Dendritic cell treated with granulocyte-macrophage colony-stimulating factor and Interleukin-4, amounts not matched to agents 40 ng/mL and 50 ng/mL, for 4 days (primary cell): ENCODE data around the gene IRX3.

ENCODE experiments used
- H3K27ac Mint-ChIP-seq: one replicate; pipeline ENCODE4 v1.8.0; 2022; ENCODE audit warnings: mild to moderate bottlenecking, mixed read lengths
- H3K27me3 Mint-ChIP-seq: one replicate; pipeline ENCODE4 v1.8.0; 2022; ENCODE audit warnings: mild to moderate bottlenecking, mixed read lengths
- H3K36me3 Mint-ChIP-seq: one replicate; pipeline ENCODE4 v1.8.0; 2022; ENCODE audit warnings: low read depth, mixed read lengths
- H3K4me1 Mint-ChIP-seq: one replicate; pipeline ENCODE4 v1.8.0; 2022; ENCODE audit warnings: low read depth, mixed read lengths
- H3K4me3 Mint-ChIP-seq: one replicate; pipeline ENCODE4 v1.8.0; 2022; ENCODE audit warnings: mild to moderate bottlenecking, moderate library complexity, mixed read lengths
- H3K9me3 Mint-ChIP-seq: one replicate; pipeline ENCODE4 v1.8.0; 2022; ENCODE audit warnings: mixed read lengths
- intact Hi-C: fragments of 100-400 bp; cut with micrococcal nuclease; formaldehyde crosslinking; loops from one replicate; pipeline ENCODE4 v1.15.0; 2022

The IRX3 gene

DNA sequence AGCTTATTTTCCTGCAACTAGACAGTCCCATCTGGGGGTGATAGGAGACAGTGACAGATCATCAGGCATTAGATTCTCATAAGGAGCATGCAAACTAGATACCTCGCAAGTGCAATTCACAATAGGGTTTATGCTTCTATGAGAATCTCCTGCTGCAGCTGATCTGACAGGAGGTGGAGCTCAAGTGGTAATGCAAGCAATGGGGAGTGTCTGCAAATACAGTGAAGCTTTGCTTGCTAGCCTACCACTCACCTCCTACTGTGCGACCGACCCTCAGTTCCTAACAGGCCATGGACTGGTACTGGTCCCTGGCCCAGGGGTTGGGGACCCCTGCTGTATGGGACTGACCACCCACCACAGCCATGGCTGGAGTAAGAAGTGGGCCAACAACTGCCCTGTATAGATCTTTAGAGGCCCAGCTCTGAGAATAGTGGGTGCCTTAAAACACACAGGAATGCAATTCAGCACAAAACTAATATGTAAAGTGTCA is 26.0 kb upstream of the IRX3 start:
- Mint-ChIP-seq H3K27me3 (peaks cover 14% of the 10 kb centered on the region), H3K36me3 (no peaks in the 10 kb centered on the region), H3K27ac (no peak overlapping the region), H3K9me3 (no peaks in the 10 kb centered on the region), H3K4me1 (peaks cover 5% of the 10 kb centered on the region), H3K4me3 (no peak overlapping the region)
- intact Hi-C loops: no loop called here

DNA sequence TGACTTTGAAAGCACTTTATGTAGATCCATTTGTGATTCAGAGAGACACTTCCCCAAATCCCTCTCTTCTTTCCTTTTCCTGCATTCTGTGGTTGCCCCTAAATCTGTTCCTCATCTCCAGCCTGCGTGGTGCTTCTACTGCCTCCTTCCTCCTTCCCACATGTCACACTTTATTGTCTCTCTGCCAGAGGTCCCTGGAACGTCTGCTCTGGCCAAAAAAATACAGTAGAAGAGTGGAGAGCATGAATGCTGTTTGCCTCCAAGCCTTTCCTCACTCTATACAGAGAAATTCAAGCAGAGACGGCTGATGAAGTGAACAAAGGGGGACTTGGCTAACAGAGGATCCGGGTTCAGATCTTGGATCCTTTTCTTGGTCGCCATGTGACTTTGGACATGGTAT is 22.8 kb upstream of the IRX3 start:
- Mint-ChIP-seq H3K36me3 (no peaks in the 10 kb centered on the region), H3K27ac (no peak overlapping the region), H3K27me3 (peaks cover 23% of the 10 kb centered on the region)

DNA sequence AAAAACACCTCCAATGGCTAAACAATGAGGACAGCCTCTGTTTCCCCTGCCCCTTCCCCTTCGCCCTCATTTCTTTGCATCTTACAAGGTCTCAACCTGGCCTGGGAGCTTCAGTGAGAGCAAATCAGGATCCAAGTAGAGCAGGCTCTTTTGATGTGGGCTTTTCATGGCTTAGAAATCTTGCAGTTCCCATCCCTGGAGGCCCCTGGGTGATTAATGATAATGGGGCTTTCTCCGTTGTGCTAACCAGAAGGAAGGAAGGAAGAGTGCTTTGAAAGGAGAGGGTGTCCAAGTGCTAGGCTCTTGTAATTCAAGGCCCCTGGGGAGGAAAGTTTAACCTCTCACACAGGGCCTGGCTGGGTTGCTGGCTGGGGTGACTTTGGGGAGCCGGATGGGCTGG is 18.5 kb upstream of the IRX3 start:
- no peaks in the 10 kb centered on the region for H3K9me3 Mint-ChIP-seq

More for the DNA sequence above, 22.8 kb upstream of the IRX3 start:
- Mint-ChIP-seq H3K9me3 (no peaks in the 10 kb centered on the region), H3K4me3 (no peak overlapping the region), H3K4me1 (peaks cover 5% of the 10 kb centered on the region)
- intact Hi-C loops: no loop called here

DNA sequence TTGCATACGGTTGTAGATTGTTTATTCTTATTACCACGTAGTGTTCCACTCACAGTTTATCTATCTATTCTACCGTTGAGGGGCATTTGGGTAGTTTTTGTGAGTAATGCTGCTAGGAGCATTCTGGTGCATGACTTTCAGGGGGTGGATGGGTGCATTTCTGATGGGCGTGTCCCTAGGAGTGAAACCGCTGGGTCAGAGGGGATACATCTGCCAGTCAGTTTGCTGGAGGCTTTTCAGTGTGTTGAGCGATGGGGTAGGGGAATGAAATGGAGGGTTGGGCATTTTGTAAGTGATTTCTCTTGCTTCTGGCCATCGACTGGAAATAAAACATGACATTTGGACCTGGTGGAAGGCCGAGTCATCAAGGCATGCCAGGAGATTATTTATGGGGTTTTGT is 17.0 kb upstream of the IRX3 start:
- H3K27me3 Mint-ChIP-seq: peaks cover 21% of the 10 kb centered on the region

More for the DNA sequence above, 18.5 kb upstream of the IRX3 start:
- intact Hi-C loops: no loop called here
- Mint-ChIP-seq H3K27ac (no peak overlapping the region), H3K4me1 (peaks cover 5% of the 10 kb centered on the region), H3K27me3 (peaks cover 23% of the 10 kb centered on the region), H3K36me3 (no peaks in the 10 kb centered on the region), H3K4me3 (no peak overlapping the region)

DNA sequence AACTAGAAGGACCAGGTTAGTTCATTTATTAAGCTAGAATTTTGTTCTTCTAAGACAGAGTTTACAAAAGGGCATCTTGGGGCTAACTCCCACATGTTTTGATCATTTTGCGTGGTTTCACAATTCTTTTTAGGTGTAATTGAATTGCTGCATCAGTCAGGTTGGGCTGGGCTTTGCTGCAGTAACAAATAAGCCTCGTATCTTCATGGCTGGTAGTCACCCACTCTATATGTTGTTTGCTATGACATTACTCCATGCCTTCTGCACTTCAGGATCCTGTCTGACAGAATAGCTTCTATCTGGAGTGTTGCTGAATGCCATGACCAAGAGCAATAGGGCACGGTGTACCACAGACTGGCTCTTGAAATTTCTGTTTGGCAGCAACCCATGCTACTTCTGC is 10.6 kb upstream of the IRX3 start:
- Mint-ChIP-seq H3K27ac (no peak overlapping the region), H3K36me3 (no peaks in the 10 kb centered on the region), H3K4me3 (no peak overlapping the region), H3K4me1 (no peaks in the 10 kb centered on the region), H3K9me3 (no peaks in the 10 kb centered on the region), H3K27me3 (peaks cover 33% of the 10 kb centered on the region)
- intact Hi-C loops: no loop called here

More for the DNA sequence above, 17.0 kb upstream of the IRX3 start:
- no peak overlapping the region for H3K4me3 Mint-ChIP-seq
- intact Hi-C loops: no loop called here
- no peaks in the 10 kb centered on the region for H3K9me3 Mint-ChIP-seq
- no peaks in the 10 kb centered on the region for H3K36me3 Mint-ChIP-seq
- no peaks in the 10 kb centered on the region for H3K4me1 Mint-ChIP-seq
- no peak overlapping the region for H3K27ac Mint-ChIP-seq

DNA sequence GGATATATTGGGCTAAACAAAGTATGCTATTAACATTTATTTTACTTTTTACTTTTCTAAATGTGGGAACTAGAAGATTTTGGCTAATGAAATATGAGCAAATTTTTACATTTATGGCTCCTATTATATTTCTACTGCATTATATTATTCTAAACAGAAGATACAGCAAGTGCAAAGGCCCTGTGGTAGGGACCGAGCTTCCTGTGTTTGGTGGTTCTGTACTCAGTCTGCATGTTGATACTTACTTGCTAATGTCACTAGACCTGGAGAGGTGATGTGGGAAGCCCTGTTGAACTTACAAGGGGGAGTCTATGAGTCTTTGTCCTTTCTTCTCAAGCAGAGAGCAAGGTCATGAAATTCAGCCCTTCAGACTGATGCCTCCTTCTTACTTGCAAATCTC is 10.0 kb upstream of the IRX3 start:
- Mint-ChIP-seq H3K27ac (no peak overlapping the region), H3K9me3 (no peaks in the 10 kb centered on the region), H3K4me3 (no peak overlapping the region), H3K4me1 (no peaks in the 10 kb centered on the region), H3K27me3 (peaks cover 37% of the 10 kb centered on the region), H3K36me3 (no peaks in the 10 kb centered on the region)
- intact Hi-C loops: no loop called here

DNA sequence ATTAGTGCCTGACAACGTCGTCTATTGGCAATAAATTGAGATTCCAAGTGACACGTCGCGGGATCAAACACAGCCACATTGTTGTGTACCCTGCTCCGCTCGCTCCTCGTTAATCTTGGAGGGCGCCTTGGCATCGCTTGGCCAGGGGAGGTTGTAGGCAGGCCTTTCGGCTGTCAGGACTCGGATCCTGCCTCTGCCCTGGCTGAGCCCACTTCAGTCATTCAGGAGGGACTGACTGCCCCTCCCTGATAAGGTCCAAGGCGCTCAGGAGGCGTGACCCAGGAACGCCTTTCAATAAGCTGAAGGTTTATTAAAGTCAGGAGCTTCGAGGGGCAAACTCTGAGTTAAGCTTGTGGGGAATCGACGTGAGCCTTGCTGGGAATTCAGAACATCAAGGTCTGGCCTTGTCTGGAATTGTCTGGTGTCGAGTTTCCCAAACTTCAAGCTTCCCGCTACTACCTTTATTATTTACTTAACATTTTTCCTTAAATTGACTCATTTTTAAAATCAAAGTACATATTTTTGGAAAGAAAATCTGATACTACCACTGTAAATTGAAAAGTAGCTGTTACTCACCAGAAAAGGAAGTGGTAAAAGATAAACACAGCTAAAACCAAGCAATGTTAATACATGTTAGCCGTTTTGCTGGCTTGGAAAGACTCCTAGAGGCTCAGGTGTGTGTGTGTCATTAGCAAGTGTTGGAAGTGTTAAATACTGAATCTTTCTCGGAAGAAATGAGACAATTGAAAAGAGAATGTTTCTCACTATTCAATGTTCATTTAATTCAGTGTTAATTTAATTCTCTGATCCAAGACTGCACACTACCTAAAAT is 5.3 kb upstream of the IRX3 start:
- peaks cover 82% of the 10 kb centered on the region for H3K27me3 Mint-ChIP-seq
- H3K36me3 Mint-ChIP-seq: no peaks in the 10 kb centered on the region
- intact Hi-C loops: no loop called here

DNA sequence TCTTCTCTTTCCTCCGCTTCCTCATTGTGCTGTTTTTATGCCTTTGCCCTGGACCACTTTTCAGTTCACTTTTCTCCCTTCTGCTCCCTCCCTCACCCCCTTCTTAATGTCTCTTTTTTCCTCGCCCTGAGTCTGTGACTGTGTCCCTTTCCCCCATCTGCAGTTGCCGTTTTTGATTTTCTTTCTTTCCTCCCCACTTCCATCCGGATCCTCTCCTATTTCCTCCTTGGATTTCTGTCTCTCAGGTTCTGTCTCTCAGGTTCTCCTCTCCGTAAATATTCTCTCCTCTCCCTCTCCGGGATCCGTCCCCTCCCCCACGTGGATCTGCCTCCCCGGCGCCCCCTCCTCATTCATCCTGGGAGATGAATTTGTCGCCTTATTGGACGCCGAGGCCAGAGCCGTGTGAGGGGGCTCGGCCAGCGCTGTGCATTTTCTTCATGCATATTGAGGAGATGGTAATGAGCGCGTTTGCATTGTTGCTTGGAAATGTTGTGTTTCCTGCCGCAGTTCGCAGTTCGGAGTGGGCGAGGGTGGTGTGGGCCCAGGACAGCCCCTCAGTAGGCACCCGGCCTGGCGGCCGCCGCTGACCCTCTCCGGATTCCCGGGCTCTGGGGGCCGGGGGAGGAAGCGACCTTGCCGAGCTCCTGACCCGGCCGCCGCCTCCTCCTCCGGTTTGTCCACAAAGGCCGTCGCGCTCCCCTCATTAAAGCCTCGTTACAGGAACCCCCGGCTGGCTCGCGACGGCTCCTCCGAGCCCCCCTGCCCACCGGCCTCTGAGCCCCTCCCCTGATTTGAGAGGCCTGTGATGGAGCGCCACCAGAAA is 4.5 kb upstream of the IRX3 start:
- Mint-ChIP-seq H3K9me3 (no peaks in the 10 kb centered on the region), H3K4me3 (no peak overlapping the region), H3K36me3 (no peaks in the 10 kb centered on the region), H3K27ac (no peak overlapping the region), H3K4me1 (peaks cover 13% of the 10 kb centered on the region), H3K27me3 (peaks cover 89% of the 10 kb centered on the region)
- intact Hi-C loops: no loop called here

More for the DNA sequence above, 5.3 kb upstream of the IRX3 start:
- Mint-ChIP-seq H3K27ac (no peak overlapping the region), H3K9me3 (no peaks in the 10 kb centered on the region), H3K4me1 (peaks cover 6% of the 10 kb centered on the region), H3K4me3 (no peak overlapping the region)

DNA sequence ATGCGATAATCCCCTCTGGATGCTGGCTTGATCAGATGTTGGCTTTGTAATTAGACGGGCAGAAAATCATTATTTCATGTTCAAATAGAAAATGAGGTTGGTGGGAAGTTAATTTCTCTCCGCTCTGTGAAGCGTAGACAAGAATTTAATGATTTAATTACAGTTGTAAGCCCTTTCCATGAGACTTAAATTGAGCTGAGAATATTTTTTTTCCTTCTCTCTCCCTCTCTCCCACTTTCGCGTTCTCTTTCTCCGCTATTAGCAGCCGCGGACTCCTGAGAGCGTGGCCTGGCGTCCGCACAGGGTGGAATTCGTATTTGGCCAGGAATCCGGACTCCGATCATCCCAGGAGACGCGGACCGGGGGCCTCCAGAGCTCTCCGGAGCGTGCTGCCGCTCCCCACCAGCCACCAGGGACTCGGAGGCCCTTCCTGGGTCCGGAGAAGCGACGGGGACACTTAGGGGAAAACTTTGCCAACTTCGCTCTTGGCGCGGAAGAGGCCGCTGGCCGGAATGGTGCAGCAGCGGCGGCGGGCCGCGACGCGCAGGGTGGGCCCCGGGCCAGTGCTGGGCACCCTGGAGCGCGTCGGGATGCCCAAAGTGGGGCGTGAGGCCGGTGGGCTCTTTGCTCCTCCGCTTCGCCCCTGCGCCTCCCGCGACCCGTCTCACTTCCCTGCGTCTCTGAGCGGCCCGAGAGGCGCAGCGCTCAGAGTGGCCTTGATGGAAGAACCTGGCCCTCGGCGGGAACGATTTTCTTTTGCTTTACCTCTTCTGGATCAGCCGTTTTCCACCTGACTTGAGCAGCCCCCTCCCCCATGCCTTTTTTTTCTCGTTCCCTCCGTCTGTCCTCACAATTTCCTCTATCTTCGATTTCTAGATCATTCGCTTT is 3.6 kb upstream of the IRX3 start:
- no peak overlapping the region for H3K4me3 Mint-ChIP-seq

DNA sequence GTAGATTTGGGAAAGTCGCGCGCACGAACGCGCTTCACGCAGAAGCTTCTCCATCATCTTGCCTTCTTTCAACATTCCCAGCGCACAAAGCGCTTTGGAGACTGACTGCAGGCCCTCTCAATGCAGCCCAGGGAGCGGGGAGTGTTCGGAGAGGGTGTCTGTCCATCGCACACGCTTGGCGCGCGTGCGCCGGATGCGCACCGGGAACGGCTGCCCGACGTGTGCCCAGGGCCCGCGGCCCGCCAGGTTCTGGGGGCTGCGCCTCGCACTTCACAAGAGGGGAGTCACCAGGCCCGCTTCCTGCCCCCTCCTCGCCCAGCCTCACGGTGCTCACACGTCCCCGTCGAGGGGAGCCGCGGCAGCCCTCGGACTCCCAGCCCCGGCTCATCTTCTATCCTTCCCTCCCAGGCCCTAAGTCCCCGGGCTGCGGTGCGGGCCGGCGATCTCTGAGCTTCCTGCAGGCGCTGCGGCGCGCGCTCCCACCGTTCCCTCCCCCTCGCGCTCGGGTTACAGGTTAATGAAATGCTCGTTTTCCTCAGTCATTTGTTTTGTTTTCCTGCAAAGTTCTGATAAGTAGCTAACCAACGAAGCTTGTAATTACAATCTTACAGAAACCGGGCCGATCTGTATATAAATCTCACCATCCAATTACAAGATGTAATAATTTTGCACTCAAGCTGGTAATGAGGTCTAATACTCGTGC is 2.8 kb upstream of the IRX3 start:
- intact Hi-C loops: loop anchor here (10.0 kb wide), 1 partner anchor 645 kb away; the partner anchor contains the start of gene IRX5
- Mint-ChIP-seq H3K9me3 (no peaks in the 10 kb centered on the region), H3K4me3 (no peak overlapping the region), H3K4me1 (peaks cover 23% of the 10 kb centered on the region), H3K27ac (no peak overlapping the region), H3K27me3 (peaks cover 90% of the 10 kb centered on the region), H3K36me3 (no peaks in the 10 kb centered on the region)

More for the DNA sequence above, 3.6 kb upstream of the IRX3 start:
- peaks cover 18% of the 10 kb centered on the region for H3K4me1 Mint-ChIP-seq
- intact Hi-C loops: loop anchor here (10.0 kb wide), 1 partner anchor 645 kb away; the partner anchor contains the start of gene IRX5
- H3K27ac Mint-ChIP-seq: no peak overlapping the region
- H3K36me3 Mint-ChIP-seq: no peaks in the 10 kb centered on the region
- H3K27me3 Mint-ChIP-seq: peaks cover 88% of the 10 kb centered on the region
- no peaks in the 10 kb centered on the region for H3K9me3 Mint-ChIP-seq

DNA sequence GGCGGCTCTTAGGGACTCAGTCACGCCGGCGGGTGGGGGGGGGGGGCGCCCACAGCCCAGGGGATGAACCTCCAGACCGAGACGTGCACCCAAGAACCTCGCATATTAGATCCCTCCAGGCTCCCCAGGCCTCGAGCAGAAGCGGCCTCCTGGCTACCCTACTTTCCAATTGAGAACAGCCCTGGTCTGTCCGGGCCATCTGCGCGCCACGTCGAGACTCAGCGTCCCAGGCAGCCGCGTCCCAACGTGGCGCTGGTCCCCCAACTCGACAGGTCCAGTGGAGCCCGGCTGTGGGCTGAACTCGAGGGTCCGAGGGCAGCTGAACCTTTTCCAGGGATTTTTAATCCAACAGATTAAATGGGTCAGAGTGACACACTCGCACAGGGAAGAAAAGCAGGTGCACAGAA is 2.3 kb upstream of the IRX3 start:
- H3K36me3 Mint-ChIP-seq: no peaks in the 10 kb centered on the region
- intact Hi-C loops: loop anchor here (10.0 kb wide), 1 partner anchor 646 kb away; the partner anchor contains the start of gene IRX5
- no peaks in the 10 kb centered on the region for H3K9me3 Mint-ChIP-seq
- no peak overlapping the region for H3K27ac Mint-ChIP-seq
- peaks cover 89% of the 10 kb centered on the region for H3K27me3 Mint-ChIP-seq
- H3K4me1 Mint-ChIP-seq: peaks cover 24% of the 10 kb centered on the region
- H3K4me3 Mint-ChIP-seq: no peak overlapping the region

DNA sequence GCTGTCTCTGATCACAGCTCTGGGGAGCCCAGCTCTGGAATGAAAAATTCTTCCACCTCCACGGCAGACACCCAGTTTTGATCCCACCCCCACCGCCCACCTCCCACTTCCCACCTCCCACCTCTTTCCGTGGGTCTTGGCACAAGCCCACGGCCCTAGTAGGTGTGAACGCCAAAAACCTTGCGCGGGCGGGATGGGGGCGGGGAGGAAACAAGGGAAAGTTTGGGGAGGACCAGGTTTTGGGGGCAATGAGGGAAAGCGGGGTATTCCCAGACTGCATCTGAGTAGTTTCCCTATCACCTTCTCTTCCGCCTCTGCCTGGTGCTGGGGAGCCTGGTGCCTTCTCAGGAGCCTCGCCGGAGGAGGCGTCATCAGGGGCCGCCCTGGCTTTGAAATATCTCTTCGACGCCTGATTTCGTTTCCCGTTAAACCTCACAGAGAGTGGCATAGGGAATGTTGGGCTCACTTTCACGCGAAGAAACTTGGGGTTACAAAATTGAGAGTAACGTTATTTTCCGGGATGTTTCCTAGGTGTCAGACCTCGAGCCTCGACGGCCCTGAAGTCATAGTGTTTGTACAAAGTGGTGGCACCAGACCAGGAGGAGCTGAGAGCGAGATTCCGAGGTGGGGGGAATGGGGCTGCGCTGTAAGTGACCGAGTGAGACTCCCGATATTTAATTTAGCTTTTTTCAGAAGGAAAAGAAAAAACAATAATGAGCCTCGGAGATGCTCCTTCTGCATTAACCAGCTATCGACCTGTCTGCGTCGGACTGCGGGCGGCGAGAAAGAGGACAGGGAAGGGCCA is 1.6 kb upstream of the IRX3 start:
- Mint-ChIP-seq H3K9me3 (no peaks in the 10 kb centered on the region), H3K27me3 (peaks cover 88% of the 10 kb centered on the region), H3K4me3 (no peak overlapping the region), H3K36me3 (no peaks in the 10 kb centered on the region), H3K4me1 (peaks cover 30% of the 10 kb centered on the region), H3K27ac (no peak overlapping the region)
- intact Hi-C loops: loop anchor here (10.0 kb wide), 1 partner anchor 647 kb away; the partner anchor contains the start of gene IRX5
